HEK293 (cell line): ENCODE measurements around the gene CDCA4.

Experiments used
- BCL11A ChIP-seq: fragments of 450-650 bp; formaldehyde crosslinking; IDR thresholded peaks from 2 replicates; pipeline ENCODE4 v1.5.1; 2016; ENCODE audit warnings: low read depth, missing biosample characterization, missing genetic modification characterization
- EGR2 ChIP-seq: fragments of 450-650 bp; formaldehyde crosslinking; IDR thresholded peaks from 2 replicates; pipeline ENCODE4 v1.5.1; 2016; ENCODE audit warnings: low read depth, missing biosample characterization, missing genetic modification characterization
- GLIS1 ChIP-seq: fragments of 450-650 bp; formaldehyde crosslinking; IDR thresholded peaks from 2 replicates; pipeline ENCODE4 v1.5.1; 2016; ENCODE audit warnings: missing biosample characterization, missing genetic modification characterization
- MZF1 ChIP-seq: fragments of 450-650 bp; formaldehyde crosslinking; IDR thresholded peaks from 2 replicates; pipeline ENCODE4 v1.5.1; 2017; ENCODE audit warnings: missing biosample characterization, missing genetic modification characterization, borderline replicate concordance
- OVOL3 ChIP-seq: fragments of 450-650 bp; formaldehyde crosslinking; IDR thresholded peaks from 2 replicates; pipeline ENCODE4 v1.5.1; 2016; ENCODE audit warnings: missing biosample characterization, missing genetic modification characterization
- TCF7L2 ChIP-seq: IDR thresholded peaks from 2 replicates; pipeline ENCODE4 v1.6.1; 2011; ENCODE audit warnings: low read depth, mild to moderate bottlenecking, inconsistent platforms, low read length, moderate library complexity, borderline replicate concordance
- ZFP41 ChIP-seq: fragments of 450-650 bp; formaldehyde crosslinking; IDR thresholded peaks from 2 replicates; pipeline ENCODE4 v1.5.1; 2016; ENCODE audit warnings: missing biosample characterization, missing genetic modification characterization, borderline replicate concordance
- ZFP69B ChIP-seq: fragments of 450-650 bp; formaldehyde crosslinking; IDR thresholded peaks from 2 replicates; pipeline ENCODE4 v1.5.1; 2016; ENCODE audit warnings: missing biosample characterization, missing genetic modification characterization
- ZNF132 ChIP-seq: fragments of 450-650 bp; formaldehyde crosslinking; IDR thresholded peaks from 2 replicates; pipeline ENCODE4 v1.5.1; 2017; ENCODE audit warnings: missing biosample characterization, missing genetic modification characterization, borderline replicate concordance
- ZNF146 ChIP-seq: fragments of 450-650 bp; formaldehyde crosslinking; IDR thresholded peaks from 2 replicates; pipeline ENCODE4 v1.5.1; 2016; ENCODE audit warnings: missing biosample characterization, missing genetic modification characterization
- ZNF174 ChIP-seq: fragments of 450-650 bp; formaldehyde crosslinking; IDR thresholded peaks from 2 replicates; pipeline ENCODE4 v1.5.0; 2017; ENCODE audit warnings: missing biosample characterization, mild to moderate bottlenecking, missing genetic modification characterization
- ZNF341 ChIP-seq: fragments of 450-650 bp; formaldehyde crosslinking; IDR thresholded peaks from 2 replicates; pipeline ENCODE4; 2016; ENCODE audit warnings: low read depth, missing biosample characterization, missing genetic modification characterization
- ZNF391 ChIP-seq: fragments of 450-650 bp; formaldehyde crosslinking; IDR thresholded peaks from 2 replicates; pipeline ENCODE4 v1.5.1; 2016; ENCODE audit warnings: low read depth, missing biosample characterization, missing genetic modification characterization, borderline replicate concordance
- ZNF433 ChIP-seq: fragments of 450-650 bp; formaldehyde crosslinking; IDR thresholded peaks from 2 replicates; pipeline ENCODE4 v1.5.1; 2016; ENCODE audit warnings: missing biosample characterization, missing genetic modification characterization, low read depth
- ZNF549 ChIP-seq: fragments of 450-650 bp; IDR thresholded peaks from 2 replicates; pipeline ENCODE4 v1.5.1; 2018; ENCODE audit warnings: missing biosample characterization, missing genetic modification characterization, mild to moderate bottlenecking, inconsistent platforms, moderate library complexity
- ZNF623 ChIP-seq: fragments of 450-650 bp; formaldehyde crosslinking; IDR thresholded peaks from 2 replicates; pipeline ENCODE4 v1.5.1; 2016; ENCODE audit warnings: missing biosample characterization, missing genetic modification characterization
- ZNF660 ChIP-seq: fragments of 450-650 bp; IDR thresholded peaks from 2 replicates; pipeline ENCODE4 v1.5.1; 2018; ENCODE audit warnings: missing biosample characterization, mild to moderate bottlenecking, missing genetic modification characterization
- ZNF677 ChIP-seq: fragments of 450-650 bp; IDR thresholded peaks from 2 replicates; pipeline ENCODE4 v1.5.0; 2018; ENCODE audit warnings: missing biosample characterization, mild to moderate bottlenecking, missing genetic modification characterization, moderate library complexity
- ZNF707 ChIP-seq: fragments of 450-650 bp; formaldehyde crosslinking; IDR thresholded peaks from 2 replicates; pipeline ENCODE4 v1.5.1; 2016; ENCODE audit warnings: missing biosample characterization, missing genetic modification characterization
- ZNF768 ChIP-seq: fragments of 450-650 bp; formaldehyde crosslinking; IDR thresholded peaks from 2 replicates; pipeline ENCODE4 v1.5.1; 2018; ENCODE audit warnings: missing biosample characterization, mild to moderate bottlenecking, missing genetic modification characterization
- ZNF830 ChIP-seq: fragments of 450-650 bp; IDR thresholded peaks from 2 replicates; pipeline ENCODE4 v1.5.0; 2018; ENCODE audit warnings: missing biosample characterization, missing genetic modification characterization, low read depth, mild to moderate bottlenecking, moderate library complexity
- ZNF837 ChIP-seq: fragments of 450-650 bp; formaldehyde crosslinking; IDR thresholded peaks from 2 replicates; pipeline ENCODE4 v1.5.1; 2016; ENCODE audit warnings: missing biosample characterization, missing genetic modification characterization
- ZSCAN16 ChIP-seq: fragments of 450-650 bp; formaldehyde crosslinking; IDR thresholded peaks from 2 replicates; pipeline ENCODE4 v1.5.1; 2016; ENCODE audit warnings: missing biosample characterization, missing genetic modification characterization
- TF ChIP-seq, protein P1 (sequence below): fragments of 450-650 bp; formaldehyde crosslinking; IDR thresholded peaks from 2 replicates; pipeline ENCODE4 v1.5.1; 2016; ENCODE audit warnings: missing biosample characterization, missing genetic modification characterization
- TF ChIP-seq, protein P2 (sequence below): fragments of 450-650 bp; formaldehyde crosslinking; conservative IDR thresholded peaks from 2 replicates; pipeline ENCODE4 v1.5.1; 2016; ENCODE audit warnings: low read depth, missing biosample characterization, missing genetic modification characterization
- TF ChIP-seq, protein P3 (sequence below): fragments of 450-650 bp; formaldehyde crosslinking; IDR thresholded peaks from 2 replicates; pipeline ENCODE4 v1.5.1; 2016; ENCODE audit warnings: missing biosample characterization, missing genetic modification characterization
- TF ChIP-seq, protein P4 (sequence below): fragments of 450-650 bp; formaldehyde crosslinking; IDR thresholded peaks from 2 replicates; pipeline ENCODE4 v1.5.1; 2016; ENCODE audit warnings: missing biosample characterization, missing genetic modification characterization, borderline replicate concordance

Gene CDCA4

DNA sequence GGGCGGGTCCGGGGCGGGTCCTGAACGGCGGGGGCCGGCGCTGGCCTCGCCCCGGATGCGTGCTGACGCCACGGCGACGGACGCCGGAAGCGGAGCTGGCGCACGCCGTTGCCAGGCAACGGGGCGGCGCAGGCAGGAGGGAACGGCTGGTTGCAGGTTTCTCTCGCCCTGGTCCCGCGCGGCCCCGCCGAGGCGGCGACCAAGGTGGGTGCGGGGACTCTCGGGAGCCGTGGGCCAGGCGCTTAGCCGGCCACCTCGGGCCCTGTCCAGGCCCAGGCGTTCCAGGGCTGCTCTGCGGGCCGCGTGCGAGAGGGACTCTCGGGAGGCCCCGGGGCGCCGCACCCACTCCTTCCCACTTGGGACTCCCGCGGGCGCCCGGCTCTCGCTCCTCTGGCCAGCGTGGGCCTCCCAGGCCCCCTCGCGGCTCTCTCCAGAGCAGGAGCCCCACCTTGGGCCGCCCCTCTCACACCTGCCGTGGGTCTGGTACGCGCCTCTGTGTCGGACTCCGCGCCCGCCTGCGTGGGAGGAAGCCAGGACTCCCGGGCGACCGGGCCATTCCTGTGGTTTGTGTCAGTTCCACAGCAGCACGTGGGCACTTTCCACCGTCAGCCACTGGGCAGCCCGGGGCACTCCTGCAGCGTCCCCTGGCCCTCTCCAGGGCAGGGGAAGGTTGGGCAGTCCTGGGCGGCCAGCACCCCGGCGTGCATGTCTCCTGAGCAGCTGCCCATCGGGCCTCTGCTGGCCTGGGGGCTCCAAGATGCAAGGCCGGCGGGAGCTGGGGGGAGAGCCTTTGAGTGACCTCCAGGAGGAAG, 35.0 kb downstream of the CDCA4 start, which contains the start of gene CLBA1 (continued):
- TF ChIP-seq BCL11A (tag by site-specific recombination) (no peak), ZSCAN16 (tag by site-specific recombination) (no peak), ZNF707 (tag by site-specific recombination) (no peak), ZNF837 (tag by site-specific recombination) (no peak), EGR2 (tag by site-specific recombination) (peak; percentile 74), ZNF391 (no peak), OVOL3 (tag by site-specific recombination) (no peak), ZNF549 (tag by site-specific recombination) (no peak), TCF7L2 (no peak), MZF1 (tag by site-specific recombination) (no peak), ZNF146 (tag by site-specific recombination) (no peak), ZNF677 (no peak), ZNF768 (tag by site-specific recombination) (no peak), ZNF132 (no peak), ZFP69B (tag by site-specific recombination) (no peak), ZNF433 (tag by site-specific recombination) (no peak), ZNF660 (tag by site-specific recombination) (no peak; the same call in 1 of the 2 replicates), GLIS1 (tag by site-specific recombination) (no peak; the same call in 1 of the 2 replicates), ZNF623 (no peak), ZNF341 (peak; percentile 67), ZNF830 (tag by site-specific recombination) (no peak), ZFP41 (tag by site-specific recombination) (no peak), ZNF174 (no peak)
- TF ChIP-seq, protein P1, sequence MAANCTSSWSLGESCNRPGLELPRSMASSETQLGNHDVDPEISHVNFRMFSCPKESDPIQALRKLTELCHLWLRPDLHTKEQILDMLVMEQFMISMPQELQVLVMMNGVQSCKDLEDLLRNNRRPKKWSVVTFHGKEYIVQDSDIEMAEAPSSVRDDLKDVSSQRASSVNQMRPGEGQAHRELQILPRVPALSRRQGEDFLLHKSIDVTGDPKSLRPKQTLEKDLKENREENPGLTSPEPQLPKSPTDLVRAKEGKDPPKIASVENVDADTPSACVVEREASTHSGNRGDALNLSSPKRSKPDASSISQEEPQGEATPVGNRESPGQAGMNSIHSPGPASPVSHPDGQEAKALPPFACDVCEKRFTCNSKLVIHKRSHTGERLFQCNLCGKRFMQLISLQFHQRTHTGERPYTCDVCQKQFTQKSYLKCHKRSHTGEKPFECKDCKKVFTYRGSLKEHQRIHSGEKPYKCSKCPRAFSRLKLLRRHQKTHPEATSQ (tag by site-specific recombination): no peak
- TF ChIP-seq, protein P2, sequence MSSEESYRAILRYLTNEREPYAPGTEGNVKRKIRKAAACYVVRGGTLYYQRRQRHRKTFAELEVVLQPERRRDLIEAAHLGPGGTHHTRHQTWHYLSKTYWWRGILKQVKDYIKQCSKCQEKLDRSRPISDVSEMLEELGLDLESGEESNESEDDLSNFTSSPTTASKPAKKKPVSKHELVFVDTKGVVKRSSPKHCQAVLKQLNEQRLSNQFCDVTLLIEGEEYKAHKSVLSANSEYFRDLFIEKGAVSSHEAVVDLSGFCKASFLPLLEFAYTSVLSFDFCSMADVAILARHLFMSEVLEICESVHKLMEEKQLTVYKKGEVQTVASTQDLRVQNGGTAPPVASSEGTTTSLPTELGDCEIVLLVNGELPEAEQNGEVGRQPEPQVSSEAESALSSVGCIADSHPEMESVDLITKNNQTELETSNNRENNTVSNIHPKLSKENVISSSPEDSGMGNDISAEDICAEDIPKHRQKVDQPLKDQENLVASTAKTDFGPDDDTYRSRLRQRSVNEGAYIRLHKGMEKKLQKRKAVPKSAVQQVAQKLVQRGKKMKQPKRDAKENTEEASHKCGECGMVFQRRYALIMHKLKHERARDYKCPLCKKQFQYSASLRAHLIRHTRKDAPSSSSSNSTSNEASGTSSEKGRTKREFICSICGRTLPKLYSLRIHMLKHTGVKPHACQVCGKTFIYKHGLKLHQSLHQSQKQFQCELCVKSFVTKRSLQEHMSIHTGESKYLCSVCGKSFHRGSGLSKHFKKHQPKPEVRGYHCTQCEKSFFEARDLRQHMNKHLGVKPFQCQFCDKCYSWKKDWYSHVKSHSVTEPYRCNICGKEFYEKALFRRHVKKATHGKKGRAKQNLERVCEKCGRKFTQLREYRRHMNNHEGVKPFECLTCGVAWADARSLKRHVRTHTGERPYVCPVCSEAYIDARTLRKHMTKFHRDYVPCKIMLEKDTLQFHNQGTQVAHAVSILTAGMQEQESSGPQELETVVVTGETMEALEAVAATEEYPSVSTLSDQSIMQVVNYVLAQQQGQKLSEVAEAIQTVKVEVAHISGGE (tag by site-specific recombination): no peak; the same call in 1 of the 2 replicates
- TF ChIP-seq, protein P3, sequence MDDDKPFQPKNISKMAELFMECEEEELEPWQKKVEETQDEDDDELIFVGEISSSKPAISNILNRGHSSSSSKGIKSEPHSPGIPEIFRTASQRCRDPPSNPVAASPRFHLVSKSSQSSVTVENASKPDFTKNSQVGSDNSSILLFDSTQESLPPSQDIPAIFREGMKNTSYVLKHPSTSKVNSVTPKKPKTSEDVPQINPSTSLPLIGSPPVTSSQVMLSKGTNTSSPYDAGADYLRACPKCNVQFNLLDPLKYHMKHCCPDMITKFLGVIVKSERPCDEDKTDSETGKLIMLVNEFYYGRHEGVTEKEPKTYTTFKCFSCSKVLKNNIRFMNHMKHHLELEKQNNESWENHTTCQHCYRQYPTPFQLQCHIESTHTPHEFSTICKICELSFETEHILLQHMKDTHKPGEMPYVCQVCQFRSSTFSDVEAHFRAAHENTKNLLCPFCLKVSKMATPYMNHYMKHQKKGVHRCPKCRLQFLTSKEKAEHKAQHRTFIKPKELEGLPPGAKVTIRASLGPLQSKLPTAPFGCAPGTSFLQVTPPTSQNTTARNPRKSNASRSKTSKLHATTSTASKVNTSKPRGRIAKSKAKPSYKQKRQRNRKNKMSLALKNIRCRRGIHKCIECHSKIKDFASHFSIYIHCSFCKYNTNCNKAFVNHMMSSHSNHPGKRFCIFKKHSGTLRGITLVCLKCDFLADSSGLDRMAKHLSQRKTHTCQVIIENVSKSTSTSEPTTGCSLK (tag by site-specific recombination): no peak
- TF ChIP-seq, protein P4, sequence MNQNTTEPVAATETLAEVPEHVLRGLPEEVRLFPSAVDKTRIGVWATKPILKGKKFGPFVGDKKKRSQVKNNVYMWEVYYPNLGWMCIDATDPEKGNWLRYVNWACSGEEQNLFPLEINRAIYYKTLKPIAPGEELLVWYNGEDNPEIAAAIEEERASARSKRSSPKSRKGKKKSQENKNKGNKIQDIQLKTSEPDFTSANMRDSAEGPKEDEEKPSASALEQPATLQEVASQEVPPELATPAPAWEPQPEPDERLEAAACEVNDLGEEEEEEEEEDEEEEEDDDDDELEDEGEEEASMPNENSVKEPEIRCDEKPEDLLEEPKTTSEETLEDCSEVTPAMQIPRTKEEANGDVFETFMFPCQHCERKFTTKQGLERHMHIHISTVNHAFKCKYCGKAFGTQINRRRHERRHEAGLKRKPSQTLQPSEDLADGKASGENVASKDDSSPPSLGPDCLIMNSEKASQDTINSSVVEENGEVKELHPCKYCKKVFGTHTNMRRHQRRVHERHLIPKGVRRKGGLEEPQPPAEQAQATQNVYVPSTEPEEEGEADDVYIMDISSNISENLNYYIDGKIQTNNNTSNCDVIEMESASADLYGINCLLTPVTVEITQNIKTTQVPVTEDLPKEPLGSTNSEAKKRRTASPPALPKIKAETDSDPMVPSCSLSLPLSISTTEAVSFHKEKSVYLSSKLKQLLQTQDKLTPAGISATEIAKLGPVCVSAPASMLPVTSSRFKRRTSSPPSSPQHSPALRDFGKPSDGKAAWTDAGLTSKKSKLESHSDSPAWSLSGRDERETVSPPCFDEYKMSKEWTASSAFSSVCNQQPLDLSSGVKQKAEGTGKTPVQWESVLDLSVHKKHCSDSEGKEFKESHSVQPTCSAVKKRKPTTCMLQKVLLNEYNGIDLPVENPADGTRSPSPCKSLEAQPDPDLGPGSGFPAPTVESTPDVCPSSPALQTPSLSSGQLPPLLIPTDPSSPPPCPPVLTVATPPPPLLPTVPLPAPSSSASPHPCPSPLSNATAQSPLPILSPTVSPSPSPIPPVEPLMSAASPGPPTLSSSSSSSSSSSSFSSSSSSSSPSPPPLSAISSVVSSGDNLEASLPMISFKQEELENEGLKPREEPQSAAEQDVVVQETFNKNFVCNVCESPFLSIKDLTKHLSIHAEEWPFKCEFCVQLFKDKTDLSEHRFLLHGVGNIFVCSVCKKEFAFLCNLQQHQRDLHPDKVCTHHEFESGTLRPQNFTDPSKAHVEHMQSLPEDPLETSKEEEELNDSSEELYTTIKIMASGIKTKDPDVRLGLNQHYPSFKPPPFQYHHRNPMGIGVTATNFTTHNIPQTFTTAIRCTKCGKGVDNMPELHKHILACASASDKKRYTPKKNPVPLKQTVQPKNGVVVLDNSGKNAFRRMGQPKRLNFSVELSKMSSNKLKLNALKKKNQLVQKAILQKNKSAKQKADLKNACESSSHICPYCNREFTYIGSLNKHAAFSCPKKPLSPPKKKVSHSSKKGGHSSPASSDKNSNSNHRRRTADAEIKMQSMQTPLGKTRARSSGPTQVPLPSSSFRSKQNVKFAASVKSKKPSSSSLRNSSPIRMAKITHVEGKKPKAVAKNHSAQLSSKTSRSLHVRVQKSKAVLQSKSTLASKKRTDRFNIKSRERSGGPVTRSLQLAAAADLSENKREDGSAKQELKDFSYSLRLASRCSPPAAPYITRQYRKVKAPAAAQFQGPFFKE (tag by site-specific recombination): no peak
